ENCODE measurements around the gene RNF34.

RNF34 gene

GRCh38 chr12:121468499-121468801 is 68.5 kb downstream of the RNF34 start:
- DNase-seq = no peak

DNA sequence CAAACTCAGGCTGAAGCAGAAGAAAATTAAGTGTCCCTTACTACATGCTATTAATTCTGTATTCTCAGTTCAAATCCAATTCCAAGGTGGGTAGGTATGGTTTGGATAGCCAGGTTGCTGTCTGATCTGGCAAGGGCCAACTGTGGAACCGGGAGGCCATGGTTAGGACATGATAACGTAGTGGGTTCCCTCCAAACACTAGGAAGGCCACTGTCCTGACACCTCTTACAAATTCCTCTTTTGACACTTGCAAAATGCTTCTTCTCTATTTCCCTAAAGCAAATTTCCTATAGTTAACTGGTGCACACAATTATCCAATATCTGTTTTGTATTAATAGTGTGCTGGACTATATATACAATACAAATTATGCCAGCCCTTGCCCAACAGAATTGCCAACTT is 70.8 kb downstream of the RNF34 start:
- no peak for DNase-seq

DNA sequence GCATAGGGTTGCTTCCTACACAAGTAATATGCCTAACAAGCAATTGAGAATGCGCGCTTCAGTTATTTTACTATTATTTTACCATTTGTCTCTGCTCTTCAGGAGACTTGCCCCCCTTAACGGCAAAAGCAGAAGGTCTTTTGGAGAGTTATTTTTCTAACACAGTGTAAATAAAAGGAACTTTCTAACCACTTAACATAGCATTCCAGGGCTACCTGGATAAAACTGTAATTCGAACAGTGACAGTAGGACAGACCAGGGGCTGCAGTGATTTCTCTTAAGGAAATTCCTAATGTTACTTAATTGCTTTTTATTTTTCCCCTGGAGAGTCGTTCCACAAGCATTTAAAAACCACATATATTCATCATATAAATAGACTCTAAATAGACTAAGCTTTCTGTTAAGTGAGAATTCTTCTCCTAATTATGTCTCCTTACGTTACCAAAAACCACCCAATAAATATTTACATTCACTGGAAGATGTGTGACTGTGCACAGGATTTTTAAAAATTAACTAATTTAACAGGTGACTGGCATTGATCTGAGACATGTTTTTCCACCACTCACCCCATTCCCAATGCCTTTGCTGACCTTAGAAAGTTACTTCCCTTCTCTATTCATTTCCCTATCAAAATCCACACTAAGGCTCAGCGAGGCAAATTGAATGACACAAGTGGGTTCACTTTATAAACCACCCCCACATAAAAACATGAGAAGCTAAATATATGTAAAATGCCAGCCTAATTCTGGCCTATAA is 72.4 kb downstream of the RNF34 start:
- no peak for DNase-seq

Data from activated CD8-positive, alpha-beta memory T cell treated with anti-CD3 and anti-CD28 coated beads, Interleukin-2, amount 50 U/mL, for 4 hours (primary cell).